Kidney (tissue), 14 donors: Measurements from ENCODE around the gene ATP6V1F. TPM values are rescaled to one million over a fixed set of nuclear protein-coding genes. Genes with fewer than 3 reads are reported as not detected.
A peak's percentile ranks its signal among the peaks of the same experiment; 100 is the strongest.

Source experiments
- DNase-seq, 5 donors: peaks; one replicate each; pipeline ENCODE4 v3.0.0-alpha.2; 2013 to 2020
- FAIRE-seq: peaks from 2 replicates; lab custom pipeline; 2012; peaks lifted over from hg19 to GRCh38; lab: Jason Lieb, UNC
- H3K27ac ChIP-seq, 2 donors: one replicate each; pipeline ENCODE4 v1.7.0; 2013; ENCODE audit warnings: low read depth in 2 of 2, low read length in 2 of 2, inconsistent platforms in 1 of 2
- H3K27me3 ChIP-seq: one replicate; pipeline ENCODE4 v1.7.1; 2013; ENCODE audit warnings: low read length, inconsistent platforms; ENCODE audit not compliant: control insufficient read depth, insufficient read depth
- H3K36me3 ChIP-seq, 3 donors: one replicate each; pipeline versions ENCODE4 v1.7.0 to v1.7.1; 2013; ENCODE audit warnings: low read length in 3 of 3, control low read depth in 1 of 3, inconsistent platforms in 1 of 3; ENCODE audit not compliant: insufficient read depth in 3 of 3, control insufficient read depth in 2 of 3
- H3K4me1 ChIP-seq, 3 donors: one replicate each; pipeline versions ENCODE4 v1.7.0 to v1.7.1; 2013; ENCODE audit warnings: low read length in 3 of 3, inconsistent platforms in 1 of 3, low read depth in 1 of 3; ENCODE audit not compliant: control insufficient read depth in 2 of 3, insufficient read depth in 2 of 3
- H3K4me3 ChIP-seq, 3 donors: one replicate each; pipeline versions ENCODE4 v1.7.0 to v1.8.1; 2013; ENCODE audit warnings: low read length in 3 of 3, control low read depth in 1 of 3, inconsistent platforms in 1 of 3
- H3K9ac ChIP-seq, 3 donors: one replicate each; pipeline versions ENCODE4 v1.7.0 to v1.7.1; 2013; ENCODE audit warnings: low read length in 3 of 3, control low read depth in 1 of 3, inconsistent platforms in 1 of 3
- H3K9me3 ChIP-seq, 3 donors: one replicate each; pipeline versions ENCODE4 v1.7.0 to v1.7.1; 2013; ENCODE audit warnings: low read length in 3 of 3, control low read depth in 1 of 3, inconsistent platforms in 1 of 3; ENCODE audit not compliant: control insufficient read depth in 2 of 3, insufficient read depth in 1 of 3
- intact Hi-C: fragments of 100-400 bp; cut with DNase I; formaldehyde crosslinking; loops from one replicate; pipeline ENCODE4 v1.11.1; 2022
- polyA plus RNA-seq: library from polyadenylated mRNA; stranded (reverse); fragments of 350-450 nt; fragmentation: Illumina TruSeq; extraction: RNeasy Lipid Tissue Mini Kit (QIAGEN cat#74804); gene quantifications from one replicate; pipeline ENCODE4 v1.2.3, GENCODE V29; 2014; ENCODE audit warnings: low read depth, low replicate concordance; ENCODE audit not compliant: insufficient read depth
- total RNA-seq: library from RNA; stranded (reverse); fragmentation: NEBNext Ultra II Directional; extraction: Animal tissue kit (Norgen Biotek cat#: 25700); gene quantifications from one replicate; pipeline ENCODE4 v1.2.1, GENCODE V29; 2021
- TF ChIP-seq, protein P1 (sequence below): IDR thresholded peaks from 3 replicates; pipeline ENCODE4 v1.5.1; 2012; ENCODE audit warnings: mild to moderate bottlenecking, moderate library complexity, borderline replicate concordance; ENCODE audit not compliant: insufficient read depth; ENCODE audit errors: extremely low read depth
- donor health status: control.
- donor health status: control.
- donor health status: control.
- donor health status: control.
- donor health status: control.
- donor health status: DM: yes; HTN: yes; CAD: no.
- donor health status: Normal renal cell carcinoma (clear cell type).

ATP6V1F gene
- total and polyA plus RNA-seq, 2 donors from 2014 or later: 161 to 684 TPM

DNA sequence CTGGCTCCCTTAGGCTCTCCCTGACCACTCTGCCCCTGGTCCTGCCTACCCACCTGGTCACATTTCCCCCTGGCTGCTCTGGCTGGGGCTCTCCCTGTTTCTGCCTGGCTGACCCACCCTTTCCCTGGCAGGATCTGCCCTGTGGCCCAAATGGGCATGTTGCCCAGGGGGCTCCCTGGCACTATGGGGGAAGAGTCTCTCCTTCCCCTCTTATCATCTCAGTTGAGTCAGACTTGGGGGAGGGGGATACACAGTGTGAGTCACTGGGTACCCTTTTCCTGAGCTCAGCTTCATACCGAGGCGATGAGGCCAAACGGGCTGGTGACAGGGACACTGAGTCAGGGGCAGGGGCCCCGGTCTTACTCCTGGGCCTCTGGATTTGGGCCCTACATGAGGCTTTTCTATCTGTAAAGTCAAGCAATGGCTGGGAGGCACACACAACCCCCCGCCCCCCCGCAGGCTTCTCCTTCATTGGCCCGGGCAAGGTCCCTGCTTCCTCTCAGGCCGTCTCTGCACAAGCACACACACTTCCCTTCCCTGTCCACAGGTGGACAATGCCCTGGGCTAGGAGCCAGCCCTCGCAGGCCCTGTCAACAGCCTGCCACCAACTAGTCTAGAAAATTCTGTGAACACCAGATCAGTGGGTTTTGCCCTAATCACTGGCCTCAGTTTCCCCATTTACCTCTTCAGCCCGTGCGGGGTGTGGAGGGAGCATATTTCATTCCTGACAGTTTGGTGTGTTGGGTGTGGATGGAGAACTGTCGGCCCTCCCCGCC, 33.1 kb upstream of the ATP6V1F start:
- Histone ChIP-seq H3K4me1 (peaks cover 0 to 6% (median 0%) of the 10 kb centered on the region in 3 donors), H3K27ac (no peak overlapping the region), H3K9ac (no peak overlapping the region), H3K27me3 (no peaks in the 10 kb centered on the region), H3K36me3 (no peaks in the 10 kb centered on the region), H3K9me3 (no peaks in the 10 kb centered on the region), H3K4me3 (no peak overlapping the region)
- intact Hi-C loops: no loop called here
- FAIRE-seq: no peak
- peak in 4 of 5 donors; percentile 19 to 66 (median 42) for DNase-seq
- TF ChIP-seq, protein P1, sequence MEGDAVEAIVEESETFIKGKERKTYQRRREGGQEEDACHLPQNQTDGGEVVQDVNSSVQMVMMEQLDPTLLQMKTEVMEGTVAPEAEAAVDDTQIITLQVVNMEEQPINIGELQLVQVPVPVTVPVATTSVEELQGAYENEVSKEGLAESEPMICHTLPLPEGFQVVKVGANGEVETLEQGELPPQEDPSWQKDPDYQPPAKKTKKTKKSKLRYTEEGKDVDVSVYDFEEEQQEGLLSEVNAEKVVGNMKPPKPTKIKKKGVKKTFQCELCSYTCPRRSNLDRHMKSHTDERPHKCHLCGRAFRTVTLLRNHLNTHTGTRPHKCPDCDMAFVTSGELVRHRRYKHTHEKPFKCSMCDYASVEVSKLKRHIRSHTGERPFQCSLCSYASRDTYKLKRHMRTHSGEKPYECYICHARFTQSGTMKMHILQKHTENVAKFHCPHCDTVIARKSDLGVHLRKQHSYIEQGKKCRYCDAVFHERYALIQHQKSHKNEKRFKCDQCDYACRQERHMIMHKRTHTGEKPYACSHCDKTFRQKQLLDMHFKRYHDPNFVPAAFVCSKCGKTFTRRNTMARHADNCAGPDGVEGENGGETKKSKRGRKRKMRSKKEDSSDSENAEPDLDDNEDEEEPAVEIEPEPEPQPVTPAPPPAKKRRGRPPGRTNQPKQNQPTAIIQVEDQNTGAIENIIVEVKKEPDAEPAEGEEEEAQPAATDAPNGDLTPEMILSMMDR: no peak

DNA sequence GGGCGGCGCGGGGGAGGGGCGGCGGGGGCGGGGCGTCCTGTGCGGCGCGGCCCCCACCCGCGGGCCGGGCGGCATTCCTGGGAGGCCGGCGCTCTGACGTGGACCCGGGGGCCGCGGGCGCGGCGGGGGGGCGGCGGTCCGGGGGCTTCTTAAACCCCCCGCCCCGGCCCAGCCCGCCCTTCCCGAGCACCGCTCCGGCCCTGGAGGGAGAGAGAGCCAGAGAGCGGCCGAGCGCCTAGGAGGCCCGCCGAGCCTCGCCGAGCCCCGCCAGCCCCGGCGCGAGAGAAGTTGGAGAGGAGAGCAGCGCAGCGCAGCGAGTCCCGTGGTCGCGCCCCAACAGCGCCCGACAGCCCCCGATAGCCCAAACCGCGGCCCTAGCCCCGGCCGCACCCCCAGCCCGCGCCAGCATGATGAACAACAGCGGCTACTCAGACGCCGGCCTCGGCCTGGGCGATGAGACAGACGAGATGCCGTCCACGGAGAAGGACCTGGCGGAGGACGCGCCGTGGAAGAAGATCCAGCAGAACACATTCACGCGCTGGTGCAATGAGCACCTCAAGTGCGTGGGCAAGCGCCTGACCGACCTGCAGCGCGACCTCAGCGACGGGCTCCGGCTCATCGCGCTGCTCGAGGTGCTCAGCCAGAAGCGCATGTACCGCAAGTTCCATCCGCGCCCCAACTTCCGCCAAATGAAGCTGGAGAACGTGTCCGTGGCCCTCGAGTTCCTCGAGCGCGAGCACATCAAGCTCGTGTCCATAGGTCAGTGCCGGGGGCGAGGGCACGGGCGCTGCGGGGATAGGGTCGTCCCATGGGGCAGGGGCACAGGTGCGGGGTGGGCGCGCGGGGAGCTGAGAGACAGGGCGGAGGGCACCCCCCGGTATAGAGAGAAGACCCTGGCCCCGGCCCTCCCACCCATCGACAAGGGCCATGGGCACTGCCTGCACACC, 32.2 kb upstream of the ATP6V1F start, which contains the start of gene FLNC:
Gene FLNC, plus strand, starts transcription at position 176 of the 947 bp plus-strand sequence. Its CDS starts 232 bp downstream, at position 408.
- peak within 1 kb of the TSS in 1 of 3 donors; percentile 18 for H3K9ac ChIP-seq
- DNase-seq: peak; percentile 75 to 91 (median 78)
- H3K27ac ChIP-seq: no peak within 1 kb of the TSS
- TF ChIP-seq, protein P1: no peak
- H3K4me1 ChIP-seq: peaks cover 0 to 6% (median 0%) of the 10 kb centered on the region in 3 donors
- FAIRE-seq: no peak
- no peaks in the 10 kb centered on the region for H3K9me3 ChIP-seq
- H3K4me3 ChIP-seq: peak within 1 kb of the TSS in 2 of 3 donors; percentile 41 to 44
- intact Hi-C loops: no loop called here
- H3K36me3 ChIP-seq: no peaks in the 10 kb centered on the region
- no peaks in the 10 kb centered on the region for H3K27me3 ChIP-seq

DNA sequence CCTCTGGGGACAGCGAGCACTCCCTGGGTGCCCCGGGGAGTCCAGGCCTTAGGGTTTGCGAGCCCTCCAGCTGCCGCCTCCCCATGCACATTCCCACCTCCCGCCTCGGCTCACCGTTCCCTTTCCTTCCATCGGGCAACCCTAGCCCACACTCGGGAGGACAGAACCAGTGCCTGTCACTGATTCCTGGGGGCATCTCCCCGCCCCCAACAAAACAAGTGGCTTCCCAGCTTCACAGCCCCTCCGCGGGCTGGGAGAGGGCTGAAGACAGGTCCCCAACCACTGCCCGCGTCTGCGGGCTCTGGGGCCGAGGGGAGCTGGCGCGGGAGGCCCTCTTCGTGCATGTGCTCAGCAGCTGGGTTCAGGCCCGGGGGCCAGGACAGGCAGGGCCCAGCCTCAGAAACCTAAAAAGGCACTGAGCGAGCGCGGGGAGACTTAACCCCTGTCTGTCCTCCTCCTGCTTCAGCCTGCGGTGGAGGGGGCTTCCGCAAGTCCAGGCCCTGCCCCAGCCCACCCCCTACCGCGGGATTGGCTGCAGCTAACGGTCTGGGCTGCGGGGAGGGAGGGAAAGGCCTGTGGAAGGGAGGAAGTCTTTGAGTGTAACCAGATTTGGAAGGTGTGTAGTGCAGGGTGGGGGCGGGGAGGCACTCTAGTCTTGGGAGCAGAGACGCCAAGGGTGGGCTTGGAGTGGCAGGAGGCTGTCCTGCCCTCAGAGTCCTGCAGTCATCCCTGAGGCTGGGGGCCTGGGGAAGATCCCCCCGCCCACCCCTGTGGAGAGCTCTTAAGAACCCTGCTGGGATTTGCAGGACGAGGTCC, 31.3 kb upstream of the ATP6V1F start:
- peak; percentile 60 to 84 (median 70) for DNase-seq
- Histone ChIP-seq H3K9ac (no peak overlapping the region), H3K4me3 (peak overlapping the region in 1 of 3 donors; percentile 30), H3K9me3 (no peaks in the 10 kb centered on the region), H3K27ac (no peak overlapping the region), H3K4me1 (peaks cover 0 to 6% (median 0%) of the 10 kb centered on the region in 3 donors), H3K36me3 (no peaks in the 10 kb centered on the region), H3K27me3 (no peaks in the 10 kb centered on the region)
- TF ChIP-seq, protein P1: no peak
- intact Hi-C loops: no loop called here
- no peak for FAIRE-seq
